ENCODE measurements around the gene EMILIN3. TPM values are rescaled to one million over a fixed set of nuclear protein-coding genes. Genes with fewer than 3 reads are reported as not detected.
A peak's percentile ranks its signal among the peaks of the same experiment; 100 is the strongest.

Gene EMILIN3
- total RNA-seq (1 to 10 TPM in 7 of 9 donors, under 1 TPM in 2; 0.54 to 4.1 (median 2.2) TPM), polyA plus RNA-seq (1 to 10 TPM in 2 of 3 donors, under 1 TPM in 1; 0.42 to 2.7 (median 1.2) TPM)
- long read RNA-seq, donor 1, result 0 reads
- long read RNA-seq, donor 2, result 0 reads
- long read RNA-seq, donor 3, result 0 reads
- long read RNA-seq, donor 4, partial matches to known transcripts, result 0 of 20 reads
- long read RNA-seq, donor 4, other reads (novel, unspliced or antisense), result 20 of 20 reads
- long read RNA-seq, donor 5, partial matches to known transcripts, result 0 of 1 reads
- long read RNA-seq, donor 5, other reads (novel, unspliced or antisense), result 0 of 1 reads
- long read RNA-seq, donor 6, partial matches to known transcripts, result 0 of 13 reads
- long read RNA-seq, donor 6, other reads (novel, unspliced or antisense), result 13 of 13 reads
- long read RNA-seq, donor 7, result 0 reads
- long read RNA-seq, donor 8, result 0 reads
- long read RNA-seq, donor 9, partial matches to known transcripts, result 0 of 1 reads
- long read RNA-seq, donor 9, other reads (novel, unspliced or antisense), result 0 of 1 reads
- long read RNA-seq, donor 10, result 0 reads

GRCh38 chr20:41366546-41367392 is at the start of gene EMILIN3:
EMILIN3 (minus strand) TSS chr20:41366818; CDS start chr20:41366634, 184 bp downstream.
- WGBS, 4 donors, result 9 to 61% (median 20%) methylated on average over 11 to 92 of the region's 93 CpGs
- no peak for DNase-seq
- no peak within 1 kb of the TSS for H3K27ac ChIP-seq
- H3K4me1 ChIP-seq (replicated peaks in 1 of 2), result no peaks in the 10 kb centered on the region
- H3K9me3 ChIP-seq (replicated peaks in 1 of 3), result no peaks in the 10 kb centered on the region
- no peaks in the 10 kb centered on the region for H3K36me3 ChIP-seq (replicated peaks in 1 of 2)
- peaks cover 10% of the 10 kb centered on the region for H3K27me3 ChIP-seq
- H3K4me3 ChIP-seq, result peak within 1 kb of the TSS in 1 of 4 donors; percentile 52
- TF ChIP-seq CTCF (IDR thresholded peaks at IDR 0.05), result no peak
- no peak for TF ChIP-seq POLR2A (IDR thresholded peaks at IDR 0.05)
- intact Hi-C loops (cut with DNase I), result no loop called here

- Histone ChIP-seq H3K4me1 (replicated peaks in 1 of 2) (peaks cover 0 to 6% of the 10 kb centered on the region in 2 donors), H3K4me3 (no peak overlapping the region), H3K36me3 (replicated peaks in 1 of 2) (peaks cover 0 to 70% of the 10 kb centered on the region in 2 donors), H3K27ac (no peak overlapping the region), H3K9me3 (replicated peaks in 1 of 3) (no peaks in the 10 kb centered on the region), H3K27me3 (no peaks in the 10 kb centered on the region)
- intact Hi-C loops (cut with DNase I), result loop anchor here in 1 of 2 donors (10.0 kb wide), 1 partner anchor 70 kb away; the partner anchor contains the start of gene LPIN3
- 89 to 94% (median 92%) methylated on average over 6 to 8 of the region's 8 CpGs for WGBS, 4 donors
- DNase-seq, result no peak
- TF ChIP-seq POLR2A (IDR thresholded peaks at IDR 0.05), result no peak
Observed at GRCh38 chr20:41415191-41415590, 48.6 kb upstream of the EMILIN3 start.

- TF ChIP-seq CTCF (IDR thresholded peaks at IDR 0.05), result no peak
- TF ChIP-seq POLR2A (IDR thresholded peaks at IDR 0.05), result no peak
Observed at GRCh38 chr20:41413169-41413568, 46.6 kb upstream of the EMILIN3 start.

GRCh38 chr20:41412324-41413120 is 45.9 kb upstream of the EMILIN3 start:
- intact Hi-C loops (cut with DNase I), result loop anchor here (5.0 to 10.0 kb wide), 2 partner anchors 68 to 70 kb away; partner anchors contain the start of gene LPIN3 (in 2 of the 2)
- H3K27ac ChIP-seq, result peak overlapping the region in 2 of 5 donors; percentile 43 to 57
- peaks cover 0 to 86% of the 10 kb centered on the region in 2 donors for H3K36me3 ChIP-seq (replicated peaks in 1 of 2)
- no peak for TF ChIP-seq CTCF (IDR thresholded peaks at IDR 0.05)
- TF ChIP-seq POLR2A (IDR thresholded peaks at IDR 0.05), result no peak
- DNase-seq, result no peak
- WGBS, 4 donors, result 92 to 93% (median 93%) methylated on average over 12 of the region's 12 CpGs
- H3K27me3 ChIP-seq, result no peaks in the 10 kb centered on the region
- H3K4me3 ChIP-seq, result no peak overlapping the region
- no peaks in the 10 kb centered on the region for H3K9me3 ChIP-seq (replicated peaks in 1 of 3)
- H3K4me1 ChIP-seq (replicated peaks in 1 of 2), result peaks cover 0 to 15% of the 10 kb centered on the region in 2 donors

More at GRCh38 chr20:41413169-41413568, 46.6 kb upstream of the EMILIN3 start:
- no peaks in the 10 kb centered on the region for H3K9me3 ChIP-seq (replicated peaks in 1 of 3)
- 84 to 89% (median 87%) methylated on average over 5 of the region's 5 CpGs for WGBS, 4 donors
- no peak overlapping the region for H3K4me3 ChIP-seq
- no peak for DNase-seq
- peak overlapping the region in 1 of 5 donors; percentile 11 for H3K27ac ChIP-seq
- H3K4me1 ChIP-seq (replicated peaks in 1 of 2), result peaks cover 0 to 15% of the 10 kb centered on the region in 2 donors
- H3K36me3 ChIP-seq (replicated peaks in 1 of 2), result peaks cover 0 to 86% of the 10 kb centered on the region in 2 donors
- intact Hi-C loops (cut with DNase I), result loop anchor here (5.0 to 10.0 kb wide), 2 partner anchors 68 to 71 kb away; partner anchors contain the start of gene LPIN3 (in 2 of the 2)
- no peaks in the 10 kb centered on the region for H3K27me3 ChIP-seq
